ENCODE results near the gene SRC. TPM values are rescaled to one million over a fixed set of nuclear protein-coding genes. Genes with fewer than 3 reads are reported as not detected.
A peak's percentile ranks its signal among the peaks of the same experiment; 100 is the strongest.

SRC gene
- total RNA-seq: 10 to 100 TPM; 27.3 to 68.0 (median 36.1) TPM
- 10 to 100 TPM in 2 of 3 donors, 1 to 10 TPM in 1; 7.0 to 28.7 (median 10.1) TPM for polyA plus RNA-seq
- long read RNA-seq, donor 1, partial matches to known transcripts: 0 of 1 reads
- long read RNA-seq, donor 1, other reads (novel, unspliced or antisense): 0 of 1 reads
- long read RNA-seq, donor 2, full-length matches to known transcripts: 3 of 3 reads
- long read RNA-seq, donor 2, partial matches to known transcripts: 0 of 3 reads
- long read RNA-seq, donor 2, other reads (novel, unspliced or antisense): 0 of 3 reads

DNA sequence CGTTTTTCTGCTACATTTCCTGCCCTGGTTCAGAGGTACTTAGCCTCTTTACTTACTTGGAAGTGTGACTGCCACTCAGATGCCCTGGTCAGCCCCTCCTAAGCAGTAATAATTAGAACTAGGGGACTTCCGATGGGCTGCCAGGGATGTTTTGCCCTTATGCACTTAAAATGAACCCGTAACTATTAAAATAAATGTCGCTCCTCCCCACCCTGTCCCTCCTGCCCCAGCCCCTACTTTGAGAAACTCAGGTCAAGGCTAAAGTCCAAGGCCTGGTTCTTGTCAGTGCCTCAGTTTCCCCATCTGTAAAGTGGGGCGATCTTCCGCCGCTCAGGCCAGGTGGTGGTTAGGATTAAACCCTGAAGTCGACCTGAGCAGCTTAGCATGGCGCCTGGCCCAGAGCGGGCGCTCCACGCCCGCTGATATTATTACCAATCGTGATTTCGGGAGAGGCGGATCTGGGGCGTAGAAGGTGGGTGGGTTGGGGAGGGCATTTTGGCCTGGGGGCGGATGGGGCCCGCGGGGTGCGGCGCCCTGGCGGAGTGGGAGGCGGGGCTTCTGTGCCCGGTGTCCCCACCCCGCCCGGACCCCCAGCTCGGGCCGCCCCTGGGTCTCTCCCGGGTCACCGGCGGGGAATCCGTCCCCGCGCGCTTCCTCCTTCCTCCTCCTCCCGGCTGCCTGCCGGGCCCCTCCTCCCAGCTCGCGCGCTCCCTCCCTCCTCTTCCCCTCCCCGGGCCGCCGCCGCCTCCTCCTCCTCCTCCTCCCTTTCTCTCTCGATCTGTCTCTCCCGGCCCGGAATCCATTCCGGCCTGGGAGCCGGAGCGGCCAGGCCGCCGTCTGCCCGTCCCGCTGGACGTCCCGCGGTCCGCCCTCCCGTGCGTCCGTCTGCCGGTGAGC lies at the start of gene SRC:
SRC (plus strand) TSS at position 802 of the 897 bp plus-strand sequence. CDS start 38,014 bp downstream, outside the sequence.
- intact Hi-C loops (cut with DNase I; ENCODE audit: low total_unique reads): no loop called here
- H3K9me3 ChIP-seq: no peaks in the 10 kb centered on the region
- H3K4me3 ChIP-seq: peak within 1 kb of the TSS; percentile 44 to 87 (median 56)
- H3K36me3 ChIP-seq: peaks cover 0 to under 1% (median 0%) of the 10 kb centered on the region in 6 donors
- TF ChIP-seq, protein P1, sequence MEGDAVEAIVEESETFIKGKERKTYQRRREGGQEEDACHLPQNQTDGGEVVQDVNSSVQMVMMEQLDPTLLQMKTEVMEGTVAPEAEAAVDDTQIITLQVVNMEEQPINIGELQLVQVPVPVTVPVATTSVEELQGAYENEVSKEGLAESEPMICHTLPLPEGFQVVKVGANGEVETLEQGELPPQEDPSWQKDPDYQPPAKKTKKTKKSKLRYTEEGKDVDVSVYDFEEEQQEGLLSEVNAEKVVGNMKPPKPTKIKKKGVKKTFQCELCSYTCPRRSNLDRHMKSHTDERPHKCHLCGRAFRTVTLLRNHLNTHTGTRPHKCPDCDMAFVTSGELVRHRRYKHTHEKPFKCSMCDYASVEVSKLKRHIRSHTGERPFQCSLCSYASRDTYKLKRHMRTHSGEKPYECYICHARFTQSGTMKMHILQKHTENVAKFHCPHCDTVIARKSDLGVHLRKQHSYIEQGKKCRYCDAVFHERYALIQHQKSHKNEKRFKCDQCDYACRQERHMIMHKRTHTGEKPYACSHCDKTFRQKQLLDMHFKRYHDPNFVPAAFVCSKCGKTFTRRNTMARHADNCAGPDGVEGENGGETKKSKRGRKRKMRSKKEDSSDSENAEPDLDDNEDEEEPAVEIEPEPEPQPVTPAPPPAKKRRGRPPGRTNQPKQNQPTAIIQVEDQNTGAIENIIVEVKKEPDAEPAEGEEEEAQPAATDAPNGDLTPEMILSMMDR (IDR thresholded peaks at IDR 0.05 in 8 of 11, conservative IDR thresholded peaks at IDR 0.05 in 3 of 11): no peak
- TF ChIP-seq POLR2AphosphoS5 (IDR thresholded peaks at IDR 0.05) (peak; percentile 34 to 71 (median 70)), POLR2A (IDR thresholded peaks at IDR 0.05) (peak in 1 of 3 donors; percentile 11)
- peaks cover 0 to 61% (median 33%) of the 10 kb centered on the region in 6 donors for H3K4me1 ChIP-seq
- peaks cover 0 to 23% (median 6%) of the 10 kb centered on the region in 7 donors for H3K27me3 ChIP-seq (replicated peaks in 1 of 7)
- DNase-seq: peak; percentile 91
- 4 to 8% (median 6%) methylated on average over 38 to 63 of the region's 63 CpGs for WGBS, 5 donors
- peak within 1 kb of the TSS; percentile 36 to 87 (median 74) for H3K27ac ChIP-seq

DNA sequence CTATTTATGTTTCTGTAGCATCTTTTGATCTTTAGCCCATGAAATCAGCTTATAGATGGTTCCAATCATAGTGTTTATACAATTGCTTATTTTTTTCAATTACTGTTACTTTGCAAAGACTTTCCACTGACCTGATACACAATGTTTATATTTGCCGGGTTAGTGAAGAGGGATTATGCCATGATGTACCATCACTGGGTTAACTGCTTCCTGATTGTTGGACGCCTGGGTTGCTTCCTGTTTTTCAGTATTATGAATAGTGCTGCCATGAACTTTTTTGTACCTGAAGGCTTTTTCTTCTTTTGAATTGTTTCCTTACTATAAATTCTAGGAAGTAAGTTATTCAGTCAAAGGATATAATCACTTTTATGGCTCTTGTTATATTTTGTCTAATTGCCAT lies 49.6 kb upstream of the SRC start:
- peaks cover 8 to 76% (median 48%) of the 10 kb centered on the region in 6 donors for H3K4me1 ChIP-seq

DNA sequence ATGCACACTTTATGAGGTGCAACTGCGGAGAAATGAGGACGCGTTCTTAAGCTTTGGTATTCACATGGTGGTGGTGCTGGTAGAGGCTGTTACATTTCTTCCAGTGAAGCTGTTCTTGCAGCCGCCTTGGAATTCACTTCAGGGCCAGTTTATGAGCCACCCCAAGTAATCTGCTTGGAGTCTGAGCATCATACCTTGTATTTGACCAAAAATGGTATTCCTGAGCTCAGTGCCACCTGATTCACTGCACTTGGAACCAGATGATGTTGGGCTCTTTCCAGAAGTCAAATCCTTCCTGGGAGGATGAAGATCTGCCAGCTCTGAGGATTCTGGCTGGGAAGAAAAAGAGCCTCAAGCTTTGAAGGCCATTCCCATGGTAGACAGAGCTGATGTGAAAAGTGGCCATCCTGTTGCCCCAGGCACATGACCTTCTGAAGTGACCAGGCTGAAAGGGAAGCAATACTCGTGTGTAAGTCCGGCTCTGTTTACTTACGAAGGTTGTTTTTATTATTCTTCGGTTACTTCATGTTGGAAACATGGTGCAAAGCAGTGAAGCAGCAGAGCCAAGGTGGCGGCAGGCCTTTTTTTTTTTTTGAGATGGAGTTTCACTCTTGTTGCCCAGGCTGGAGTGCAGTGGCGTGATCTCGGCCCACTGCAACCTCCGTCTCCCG lies 48.7 kb upstream of the SRC start:
- H3K27me3 ChIP-seq (replicated peaks in 1 of 7): no peaks in the 10 kb centered on the region
- H3K9me3 ChIP-seq: peaks cover 0 to 9% (median 0%) of the 10 kb centered on the region in 8 donors
- peak overlapping the region in 4 of 8 donors; percentile 58 to 97 (median 95) for H3K27ac ChIP-seq
- no peak overlapping the region for H3K4me3 ChIP-seq
- DNase-seq: no peak
- H3K4me1 ChIP-seq: peaks cover 8 to 67% (median 40%) of the 10 kb centered on the region in 6 donors
- intact Hi-C loops (cut with DNase I; ENCODE audit: low total_unique reads): no loop called here
- TF ChIP-seq, protein P1 (IDR thresholded peaks at IDR 0.05 in 8 of 11, conservative IDR thresholded peaks at IDR 0.05 in 3 of 11): no peak
- TF ChIP-seq POLR2AphosphoS5 (IDR thresholded peaks at IDR 0.05) (no peak), POLR2A (IDR thresholded peaks at IDR 0.05) (no peak)
- H3K36me3 ChIP-seq: peaks cover 0 to 74% (median 22%) of the 10 kb centered on the region in 6 donors
- 78 to 90% (median 86%) methylated on average over 13 of the region's 13 CpGs for WGBS, 5 donors

More for the DNA sequence above, 49.6 kb upstream of the SRC start:
- H3K27ac ChIP-seq: peak overlapping the region in 4 of 8 donors; percentile 58 to 97 (median 95)
- 5 to 14% (median 7%) methylated on average over 2 of the region's 2 CpGs for WGBS, 5 donors
- H3K4me3 ChIP-seq: no peak overlapping the region
- peaks cover 0 to 9% (median 0%) of the 10 kb centered on the region in 8 donors for H3K9me3 ChIP-seq
- intact Hi-C loops (cut with DNase I; ENCODE audit: low total_unique reads): no loop called here
- TF ChIP-seq POLR2AphosphoS5 (IDR thresholded peaks at IDR 0.05) (no peak), POLR2A (IDR thresholded peaks at IDR 0.05) (no peak)
- TF ChIP-seq, protein P1 (IDR thresholded peaks at IDR 0.05 in 8 of 11, conservative IDR thresholded peaks at IDR 0.05 in 3 of 11): no peak
- H3K36me3 ChIP-seq: peaks cover 0 to 70% (median 14%) of the 10 kb centered on the region in 6 donors
- H3K27me3 ChIP-seq (replicated peaks in 1 of 7): no peaks in the 10 kb centered on the region
- DNase-seq: no peak
